Duodenal mucosa (tissue), 2 donors: ENCODE measurements around the gene SHROOM2.
"Not testable (repeated sequence)": the region's sequence is repeated elsewhere in the genome, so short reads cannot be mapped to it uniquely, and the experiment has no call there.

Experiments
- H3K27ac ChIP-seq: one replicate; pipeline ENCODE4 v1.7.0; 2013; ENCODE audit warnings: low read depth, low read length
- H3K27me3 ChIP-seq, 2 donors: one replicate each; pipeline ENCODE4 v1.7.0; 2013; ENCODE audit warnings: low read length in 2 of 2, control low read depth in 1 of 2; ENCODE audit not compliant: insufficient read depth in 2 of 2, control insufficient read depth in 1 of 2
- H3K36me3 ChIP-seq, 2 donors: one replicate each; pipeline ENCODE4 v1.7.0; 2013; ENCODE audit warnings: low read length in 2 of 2, control low read depth in 1 of 2; ENCODE audit not compliant: insufficient read depth in 2 of 2, control insufficient read depth in 1 of 2
- H3K4me1 ChIP-seq, 2 donors: one replicate each; pipeline ENCODE4 v1.7.0; 2013; ENCODE audit warnings: low read length in 2 of 2, control low read depth in 1 of 2; ENCODE audit not compliant: insufficient read depth in 2 of 2, control insufficient read depth in 1 of 2
- H3K4me3 ChIP-seq, 2 donors: one replicate each; pipeline ENCODE4 v1.7.0; 2013; ENCODE audit warnings: low read length in 2 of 2, low read depth in 1 of 2
- H3K9ac ChIP-seq, 2 donors: one replicate each; pipeline ENCODE4 v1.7.0; 2013; ENCODE audit warnings: low read length in 2 of 2, low read depth in 1 of 2
- H3K9me3 ChIP-seq, 2 donors: one replicate each; pipeline ENCODE4 v1.7.0; 2013; ENCODE audit warnings: low read length in 2 of 2, control low read depth in 1 of 2; ENCODE audit not compliant: control insufficient read depth in 1 of 2

SHROOM2 gene

GRCh38 chrX:9758021-9758638 lies 28.1 kb upstream of the SHROOM2 start:
- H3K9me3 ChIP-seq = no peaks in the 10 kb centered on the region

GRCh38 chrX:9759337-9759736 lies 26.9 kb upstream of the SHROOM2 start:
- Histone ChIP-seq H3K27ac (no peak overlapping the region), H3K4me3 (no peak overlapping the region), H3K9ac (no peak overlapping the region), H3K27me3 (no peaks in the 10 kb centered on the region), H3K36me3 (no peaks in the 10 kb centered on the region), H3K9me3 (no peaks in the 10 kb centered on the region), H3K4me1 (no peaks in the 10 kb centered on the region)

More at GRCh38 chrX:9758021-9758638, 28.1 kb upstream of the SHROOM2 start:
- no peak overlapping the region for H3K4me3 ChIP-seq
- H3K27ac ChIP-seq = no peak overlapping the region
- H3K36me3 ChIP-seq = no peaks in the 10 kb centered on the region
- H3K9ac ChIP-seq = no peak overlapping the region
- H3K4me1 ChIP-seq = no peaks in the 10 kb centered on the region
- H3K27me3 ChIP-seq = no peaks in the 10 kb centered on the region

DNA sequence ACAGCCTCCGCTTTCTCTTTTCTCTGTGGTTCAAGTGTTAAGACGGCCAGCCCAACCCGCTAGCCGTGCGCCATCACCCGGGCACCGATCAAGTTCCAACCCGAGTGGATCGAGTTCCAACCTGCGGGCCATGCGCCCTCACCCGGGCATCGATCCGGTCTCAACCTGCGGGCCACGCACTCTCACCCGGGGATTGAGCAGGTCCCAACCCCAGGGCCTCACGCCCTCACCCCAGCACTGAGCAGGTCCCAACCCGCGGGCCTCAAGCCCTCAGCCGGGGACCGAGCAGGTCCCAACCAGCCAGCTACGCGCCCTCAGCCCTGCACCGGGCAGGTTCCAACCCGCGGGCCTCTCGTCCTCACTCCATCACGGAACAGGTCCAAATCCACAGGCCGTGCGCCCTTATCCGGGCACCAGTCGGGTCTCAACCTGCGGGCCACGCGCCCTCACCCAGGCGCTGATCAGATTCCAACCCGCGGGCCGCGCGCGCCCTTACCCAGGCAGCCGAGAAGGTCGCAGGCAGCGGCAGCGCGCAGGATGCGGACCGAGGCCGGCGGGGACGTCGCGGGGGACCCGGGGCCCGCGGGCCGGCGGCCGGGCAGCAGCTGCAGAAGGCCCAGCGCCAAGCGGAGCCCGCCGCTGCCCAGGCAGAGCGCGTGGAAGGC lies 21.0 kb upstream of the SHROOM2 start:
- Histone ChIP-seq H3K9me3 (no peaks in the 10 kb centered on the region), H3K9ac (no peak overlapping the region), H3K27ac (no peak overlapping the region), H3K36me3 (no peaks in the 10 kb centered on the region), H3K4me3 (no peak overlapping the region), H3K4me1 (no peaks in the 10 kb centered on the region), H3K27me3 (no peaks in the 10 kb centered on the region)

GRCh38 chrX:9765737-9766097 lies 20.5 kb upstream of the SHROOM2 start, which contains the start of gene GPR143:
TSS of gene GPR143 (minus strand) at chrX:9765847. CDS start at chrX:9765817, 30 bp downstream.
- no peaks in the 10 kb centered on the region for H3K4me1 ChIP-seq
- no peak within 1 kb of the TSS for H3K4me3 ChIP-seq
- H3K9me3 ChIP-seq = no peaks in the 10 kb centered on the region
- H3K27ac ChIP-seq = no peak within 1 kb of the TSS
- no peak within 1 kb of the TSS for H3K9ac ChIP-seq
- H3K36me3 ChIP-seq = no peaks in the 10 kb centered on the region
- no peaks in the 10 kb centered on the region for H3K27me3 ChIP-seq

DNA sequence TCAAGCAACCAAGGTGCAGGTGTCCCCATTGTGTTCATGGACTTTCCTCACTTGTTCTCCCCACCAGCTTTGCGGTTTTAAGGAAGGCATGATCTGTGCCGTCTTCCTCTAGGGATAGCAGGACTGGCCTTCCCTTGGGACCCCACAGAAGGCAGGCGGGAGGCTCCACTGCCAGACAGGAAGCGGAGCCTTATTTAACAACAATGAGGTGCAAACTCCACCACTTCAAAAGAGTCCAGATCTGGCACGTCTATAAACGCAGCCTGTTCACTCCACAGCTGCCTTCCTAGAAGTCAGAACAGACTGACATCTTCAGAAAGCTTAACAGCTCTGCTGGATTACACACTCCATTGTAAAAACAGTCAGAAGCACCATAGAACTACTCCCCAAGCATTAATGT lies 18.9 kb upstream of the SHROOM2 start:
- H3K27me3 ChIP-seq = no peaks in the 10 kb centered on the region
- no peaks in the 10 kb centered on the region for H3K4me1 ChIP-seq
- no peak overlapping the region for H3K9ac ChIP-seq
- H3K27ac ChIP-seq = no peak overlapping the region
- no peaks in the 10 kb centered on the region for H3K36me3 ChIP-seq
- no peak overlapping the region for H3K4me3 ChIP-seq
- H3K9me3 ChIP-seq = no peaks in the 10 kb centered on the region

DNA sequence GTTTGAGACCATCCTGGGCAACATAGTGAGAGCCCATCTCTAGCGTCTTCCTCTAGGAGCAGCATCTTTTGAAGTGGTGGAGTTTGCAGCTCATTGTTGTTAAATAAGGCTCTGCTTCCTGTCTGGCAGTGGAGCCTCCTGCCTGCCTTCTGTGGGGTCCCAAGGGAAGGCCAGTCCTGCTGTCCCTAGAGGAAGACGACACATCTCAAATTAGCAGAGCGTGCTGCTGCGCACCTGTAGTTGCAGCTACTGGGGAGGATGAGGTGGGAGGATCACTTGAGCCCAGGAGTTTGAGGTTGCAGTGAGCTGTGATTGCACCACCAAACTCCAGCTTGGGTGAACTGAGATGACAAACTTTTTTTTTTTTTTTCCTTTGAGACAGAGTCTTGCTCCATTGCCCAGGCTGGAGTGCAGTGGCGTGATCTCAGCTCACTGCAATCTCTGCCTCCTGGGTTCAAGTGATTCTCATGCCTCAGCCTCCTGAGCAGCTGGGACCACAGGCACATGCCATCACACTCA lies 17.8 kb upstream of the SHROOM2 start:
- H3K4me1 ChIP-seq, H3K4me3 ChIP-seq, H3K9ac ChIP-seq, H3K9me3 ChIP-seq, H3K27me3 ChIP-seq, H3K36me3 ChIP-seq, H3K27ac ChIP-seq: not testable (repeated sequence)

DNA sequence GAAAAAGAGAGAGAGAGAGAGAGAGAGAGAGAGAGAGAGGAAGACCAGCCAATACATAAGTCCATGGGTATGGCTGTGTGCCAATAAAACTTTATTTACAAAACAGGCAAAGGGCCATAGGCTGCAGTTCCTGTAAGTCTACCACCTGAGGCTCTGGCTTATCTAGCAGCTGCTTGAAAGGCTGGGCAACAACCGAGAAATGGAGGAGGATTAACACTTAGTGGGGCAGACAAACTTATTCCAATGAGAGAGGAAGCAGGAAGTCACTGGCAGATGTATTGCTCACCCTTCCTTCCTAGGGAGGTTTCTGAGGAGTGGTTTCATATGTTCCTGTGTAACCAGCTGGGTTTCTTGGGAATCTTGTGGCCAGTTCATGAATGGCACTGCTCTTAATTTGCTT lies 15.9 kb upstream of the SHROOM2 start:
- Histone ChIP-seq H3K9me3 (no peaks in the 10 kb centered on the region), H3K27ac (no peak overlapping the region), H3K9ac (no peak overlapping the region), H3K4me3 (no peak overlapping the region), H3K27me3 (no peaks in the 10 kb centered on the region), H3K4me1 (no peaks in the 10 kb centered on the region), H3K36me3 (no peaks in the 10 kb centered on the region)

DNA sequence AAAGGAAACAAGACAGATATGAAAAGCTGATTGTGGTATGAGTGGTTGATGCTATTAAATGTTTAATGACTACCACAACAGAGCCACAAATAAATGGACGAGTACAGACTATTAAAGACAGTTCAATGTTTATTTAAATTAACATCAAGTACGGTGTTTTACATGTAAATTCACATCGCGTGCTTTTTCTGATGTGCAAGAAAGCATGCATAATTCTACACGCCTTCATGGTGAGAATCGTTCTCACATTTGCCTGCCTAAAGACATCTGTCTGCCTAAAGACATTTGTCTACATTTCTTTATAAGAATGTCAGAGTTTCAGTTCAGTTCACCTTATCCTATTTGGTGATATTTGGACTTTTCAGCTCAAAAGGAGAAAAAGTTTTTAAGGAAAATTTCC lies 13.3 kb upstream of the SHROOM2 start:
- Histone ChIP-seq H3K4me1 (no peaks in the 10 kb centered on the region), H3K9ac (no peak overlapping the region), H3K27me3 (no peaks in the 10 kb centered on the region), H3K27ac (no peak overlapping the region), H3K4me3 (no peak overlapping the region), H3K36me3 (no peaks in the 10 kb centered on the region), H3K9me3 (no peaks in the 10 kb centered on the region)

DNA sequence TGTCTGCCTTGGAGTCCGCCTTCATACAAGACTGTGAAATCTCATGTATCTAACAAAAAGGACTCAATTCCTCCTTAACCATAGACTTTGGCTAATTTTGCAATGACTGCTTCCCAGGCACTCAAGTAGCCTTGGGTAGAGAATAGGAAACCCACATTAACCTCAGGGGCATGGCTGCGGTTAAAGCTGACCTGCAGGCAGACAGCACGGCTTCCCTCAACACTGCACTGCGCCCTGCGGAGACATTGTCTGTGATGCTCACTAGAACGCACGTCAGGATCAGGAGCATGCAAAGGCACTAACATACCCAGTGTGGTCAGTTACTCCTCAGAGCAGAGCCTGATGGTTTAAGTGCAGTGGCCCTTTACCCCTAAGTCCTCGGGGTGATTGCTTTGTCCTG lies 10.3 kb upstream of the SHROOM2 start:
- no peak overlapping the region for H3K27ac ChIP-seq
- H3K36me3 ChIP-seq = no peaks in the 10 kb centered on the region
- no peaks in the 10 kb centered on the region for H3K27me3 ChIP-seq
- no peak overlapping the region for H3K9ac ChIP-seq
- H3K4me3 ChIP-seq = no peak overlapping the region
- no peaks in the 10 kb centered on the region for H3K4me1 ChIP-seq
- no peaks in the 10 kb centered on the region for H3K9me3 ChIP-seq

DNA sequence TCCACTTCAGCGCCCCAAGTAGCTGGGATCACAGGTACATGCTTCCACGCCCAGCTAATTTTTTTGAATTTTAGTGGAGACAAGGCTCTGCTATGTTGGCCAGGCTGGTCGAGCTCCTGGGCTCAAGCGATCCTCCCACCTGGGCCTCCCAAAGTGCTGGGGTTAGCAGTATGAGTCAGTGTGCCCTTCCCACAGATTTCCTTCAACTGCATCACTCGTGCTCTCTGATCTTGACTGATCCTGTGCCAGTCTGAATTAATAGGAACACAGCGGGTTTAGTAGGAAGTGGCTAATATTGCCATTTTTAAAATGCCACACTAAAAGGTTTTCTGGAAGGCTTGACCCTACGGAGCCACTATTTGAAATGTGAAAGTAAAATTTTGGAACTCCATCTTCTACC lies 4.3 kb upstream of the SHROOM2 start:
- H3K27me3 ChIP-seq = no peaks in the 10 kb centered on the region
- H3K36me3 ChIP-seq = no peaks in the 10 kb centered on the region
- H3K9me3 ChIP-seq = no peaks in the 10 kb centered on the region
- H3K4me3 ChIP-seq = no peak overlapping the region
- no peak overlapping the region for H3K9ac ChIP-seq
- no peak overlapping the region for H3K27ac ChIP-seq
- H3K4me1 ChIP-seq = no peaks in the 10 kb centered on the region
